Subcutaneous adipose tissue (tissue), 4 donors: Measurements from ENCODE around the gene TTC3. TPM values are rescaled to one million over a fixed set of nuclear protein-coding genes. Genes with fewer than 3 reads are reported as not detected.

Experiments used
- total RNA-seq, 4 donors: library from RNA; depleted of rRNA; stranded (reverse); fragments of >200 nt; gene quantifications; one replicate each; pipeline ENCODE4 v1.1.0, GENCODE V29; 2016
- TF ChIP-seq, protein P1 (sequence below): fragments of 450-650 bp; IDR thresholded peaks from one replicate; pipeline ENCODE4 v1.5.1; 2016; ENCODE audit warnings: low read depth, mild to moderate bottlenecking, control low read depth, antibody characterized with exemption, moderate library complexity

Gene TTC3
- total RNA-seq, 4 donors from 2014 or later: 179 to 309 (median 223) TPM

DNA sequence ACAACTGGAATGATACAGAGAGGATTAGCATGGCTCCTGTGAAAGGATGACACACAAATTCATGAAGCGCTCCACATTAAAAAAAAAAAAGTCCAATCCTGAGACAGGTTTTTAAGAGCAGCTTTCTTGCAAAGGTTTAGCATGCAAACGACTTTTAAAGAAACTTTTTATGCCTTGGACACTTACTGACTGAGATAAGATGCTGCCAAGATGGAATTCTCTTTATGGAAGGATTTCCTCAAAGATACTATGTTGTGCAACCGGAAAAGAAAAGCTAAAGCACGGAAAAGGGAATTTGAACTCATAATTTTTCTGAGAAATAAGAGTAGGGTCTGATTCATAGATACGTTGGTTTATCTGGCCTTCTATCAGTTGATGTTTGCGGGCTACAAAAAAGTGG, 27.5 kb upstream of the TTC3 start:
- TF ChIP-seq, protein P1, sequence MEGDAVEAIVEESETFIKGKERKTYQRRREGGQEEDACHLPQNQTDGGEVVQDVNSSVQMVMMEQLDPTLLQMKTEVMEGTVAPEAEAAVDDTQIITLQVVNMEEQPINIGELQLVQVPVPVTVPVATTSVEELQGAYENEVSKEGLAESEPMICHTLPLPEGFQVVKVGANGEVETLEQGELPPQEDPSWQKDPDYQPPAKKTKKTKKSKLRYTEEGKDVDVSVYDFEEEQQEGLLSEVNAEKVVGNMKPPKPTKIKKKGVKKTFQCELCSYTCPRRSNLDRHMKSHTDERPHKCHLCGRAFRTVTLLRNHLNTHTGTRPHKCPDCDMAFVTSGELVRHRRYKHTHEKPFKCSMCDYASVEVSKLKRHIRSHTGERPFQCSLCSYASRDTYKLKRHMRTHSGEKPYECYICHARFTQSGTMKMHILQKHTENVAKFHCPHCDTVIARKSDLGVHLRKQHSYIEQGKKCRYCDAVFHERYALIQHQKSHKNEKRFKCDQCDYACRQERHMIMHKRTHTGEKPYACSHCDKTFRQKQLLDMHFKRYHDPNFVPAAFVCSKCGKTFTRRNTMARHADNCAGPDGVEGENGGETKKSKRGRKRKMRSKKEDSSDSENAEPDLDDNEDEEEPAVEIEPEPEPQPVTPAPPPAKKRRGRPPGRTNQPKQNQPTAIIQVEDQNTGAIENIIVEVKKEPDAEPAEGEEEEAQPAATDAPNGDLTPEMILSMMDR: no peak

DNA sequence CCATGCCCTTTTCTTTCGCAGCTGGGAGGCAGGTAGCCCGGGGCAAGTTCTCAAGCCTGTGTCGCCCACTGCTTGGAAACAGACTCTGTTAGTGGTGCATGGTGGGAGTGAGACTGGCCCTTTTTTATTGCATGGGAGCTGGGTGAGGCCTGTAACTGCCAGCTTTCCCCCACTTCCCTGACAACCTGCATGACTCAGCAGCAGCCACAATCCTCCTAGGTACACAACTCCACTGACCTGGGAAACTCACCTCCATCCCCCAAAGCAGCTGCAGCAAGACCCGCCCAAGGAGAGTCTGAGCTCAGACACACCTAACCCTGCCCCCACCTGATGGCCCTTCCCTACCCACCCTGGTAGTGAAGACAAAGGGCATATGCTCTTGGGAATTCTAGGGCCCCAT, 26.0 kb upstream of the TTC3 start:
- TF ChIP-seq, protein P1: no peak

DNA sequence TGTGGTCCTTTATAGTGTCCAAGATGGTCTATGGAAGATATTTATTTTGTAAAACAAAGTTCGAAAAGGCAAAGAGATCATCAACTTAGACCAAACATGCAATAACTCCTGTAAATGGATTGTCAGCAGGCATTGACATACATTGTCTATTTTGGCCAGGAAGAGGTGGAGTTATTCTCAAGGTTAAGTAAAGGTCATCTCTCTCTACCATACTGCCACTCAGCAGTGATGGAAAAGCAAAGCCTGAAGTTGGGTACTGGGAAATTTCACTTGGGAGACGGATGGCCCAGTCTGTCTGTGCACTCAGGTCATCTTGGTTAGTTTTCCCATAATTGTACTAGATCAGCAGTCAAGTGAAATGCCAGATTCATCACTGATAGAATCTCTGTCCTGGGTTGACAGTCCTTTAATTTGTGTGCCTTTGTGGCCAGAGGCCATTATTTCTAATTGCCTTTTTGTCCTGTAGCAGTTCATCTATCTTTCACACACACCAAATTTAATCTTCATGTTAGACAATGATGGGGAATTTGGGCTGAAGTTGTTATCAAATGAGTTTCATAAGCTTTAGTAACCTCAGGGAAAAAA, 17.7 kb upstream of the TTC3 start:
- TF ChIP-seq, protein P1: no peak

DNA sequence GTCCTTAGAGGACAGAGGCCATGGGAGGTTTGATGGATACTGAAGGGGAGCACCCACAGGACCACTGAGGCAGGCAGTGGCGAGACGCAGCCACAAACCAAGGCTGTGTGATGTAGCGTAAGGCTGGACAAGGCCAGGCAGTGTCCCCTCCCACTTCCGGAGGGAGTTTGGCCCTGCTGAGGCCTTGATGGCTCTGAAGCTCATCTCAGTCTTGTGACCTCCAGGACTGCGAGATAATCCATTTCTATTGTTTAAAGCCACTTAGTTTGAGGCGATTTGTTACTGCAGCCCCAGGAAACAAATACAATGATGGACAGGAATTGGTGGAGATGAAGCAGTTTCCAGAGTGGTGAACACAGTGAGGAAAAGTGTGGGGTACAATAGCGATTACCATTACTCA, 15.4 kb upstream of the TTC3 start:
- TF ChIP-seq, protein P1: no peak

DNA sequence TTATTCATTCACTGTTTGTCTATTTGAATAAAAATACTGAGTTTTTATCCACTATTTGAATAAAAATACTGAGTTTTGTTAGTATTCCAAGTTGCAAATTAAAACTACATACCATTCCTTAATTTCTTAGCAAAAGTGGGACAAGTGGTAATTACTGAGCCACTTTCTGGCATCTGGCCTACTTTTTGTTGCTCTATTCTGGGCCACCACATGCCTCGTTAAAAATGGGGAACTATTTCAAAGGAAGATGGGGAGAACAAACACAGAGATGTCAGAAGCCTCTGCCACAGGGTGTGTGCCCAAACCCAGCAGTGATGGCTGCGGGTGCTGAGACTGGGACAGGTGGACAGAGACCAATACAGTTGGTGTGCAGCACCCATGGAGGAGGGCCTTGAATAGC, 14.8 kb upstream of the TTC3 start:
- TF ChIP-seq, protein P1: no peak

DNA sequence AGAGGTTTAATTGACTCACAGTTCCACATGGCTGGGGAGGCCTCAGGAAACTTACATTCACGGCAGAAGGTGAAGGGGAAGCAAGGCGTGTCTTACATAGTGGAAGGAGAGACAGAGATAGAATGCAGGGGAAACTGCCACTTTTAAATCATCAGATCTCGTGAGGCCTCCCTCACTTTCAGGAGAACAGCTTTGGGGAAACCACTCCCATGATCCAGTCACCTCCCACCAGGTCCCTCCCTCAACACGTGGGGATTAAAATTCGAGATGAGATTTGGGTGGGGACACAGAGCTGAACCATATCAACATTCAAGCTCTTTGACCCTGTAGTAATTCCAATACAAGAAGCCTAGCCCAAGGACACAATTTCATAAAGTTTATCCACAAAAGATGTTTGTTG, 13.9 kb upstream of the TTC3 start:
- TF ChIP-seq, protein P1: no peak

DNA sequence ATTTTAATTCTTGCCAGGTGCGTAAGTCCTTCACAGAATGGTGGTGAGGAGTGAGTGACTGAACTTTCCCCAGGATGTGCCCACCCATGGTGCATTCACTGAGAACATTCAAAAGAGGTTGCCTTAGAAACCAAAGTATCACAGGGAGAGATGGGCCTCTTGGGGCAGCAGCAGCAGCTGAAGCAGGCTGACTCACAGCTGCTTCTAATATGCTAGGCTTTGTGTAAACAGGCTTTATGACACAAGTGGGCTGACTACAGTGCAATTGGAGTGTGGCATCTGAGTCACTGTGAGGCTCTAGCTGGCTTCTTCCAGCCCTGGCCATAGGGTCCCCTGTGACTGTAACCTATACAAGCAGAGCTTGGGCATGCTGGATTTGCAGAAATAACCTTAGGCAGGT, 12.8 kb upstream of the TTC3 start:
- TF ChIP-seq, protein P1: no peak
